Nephron progenitor cell (in vitro differentiated cells): ENCODE results near the gene KRTAP10-7.

Experiments
- DNase-seq: peaks from one replicate; pipeline ENCODE4 v3.0.0; 2021
- H3K27ac Mint-ChIP-seq: 2 replicates; pipeline ENCODE4 v1.8.0; 2021; ENCODE audit warnings: mild to moderate bottlenecking, moderate library complexity, mixed read lengths
- H3K27me3 Mint-ChIP-seq: 2 replicates; pipeline ENCODE4 v1.8.0; 2021; ENCODE audit warnings: mild to moderate bottlenecking, low read depth, mixed read lengths; ENCODE audit not compliant: poor library complexity
- H3K36me3 Mint-ChIP-seq: 2 replicates; pipeline ENCODE4 v1.8.0; 2021; ENCODE audit warnings: low read depth, mixed read lengths
- H3K4me1 Mint-ChIP-seq: 2 replicates; pipeline ENCODE4 v1.8.0; 2021; ENCODE audit warnings: mixed read lengths
- H3K4me3 Mint-ChIP-seq: 2 replicates; pipeline ENCODE4 v1.8.0; 2021; ENCODE audit warnings: mild to moderate bottlenecking, moderate library complexity, mixed read lengths
- H3K9me3 Mint-ChIP-seq: 2 replicates; pipeline ENCODE4 v1.8.0; 2021; ENCODE audit warnings: mild to moderate bottlenecking, moderate library complexity, mixed read lengths
- TF ChIP-seq, protein P1 (sequence below): fragments of 200-600 bp; sonication (generic); IDR thresholded peaks from 2 replicates; pipeline ENCODE4 v1.5.0; 2021; ENCODE audit warnings: antibody characterized with exemption

The KRTAP10-7 gene

DNA sequence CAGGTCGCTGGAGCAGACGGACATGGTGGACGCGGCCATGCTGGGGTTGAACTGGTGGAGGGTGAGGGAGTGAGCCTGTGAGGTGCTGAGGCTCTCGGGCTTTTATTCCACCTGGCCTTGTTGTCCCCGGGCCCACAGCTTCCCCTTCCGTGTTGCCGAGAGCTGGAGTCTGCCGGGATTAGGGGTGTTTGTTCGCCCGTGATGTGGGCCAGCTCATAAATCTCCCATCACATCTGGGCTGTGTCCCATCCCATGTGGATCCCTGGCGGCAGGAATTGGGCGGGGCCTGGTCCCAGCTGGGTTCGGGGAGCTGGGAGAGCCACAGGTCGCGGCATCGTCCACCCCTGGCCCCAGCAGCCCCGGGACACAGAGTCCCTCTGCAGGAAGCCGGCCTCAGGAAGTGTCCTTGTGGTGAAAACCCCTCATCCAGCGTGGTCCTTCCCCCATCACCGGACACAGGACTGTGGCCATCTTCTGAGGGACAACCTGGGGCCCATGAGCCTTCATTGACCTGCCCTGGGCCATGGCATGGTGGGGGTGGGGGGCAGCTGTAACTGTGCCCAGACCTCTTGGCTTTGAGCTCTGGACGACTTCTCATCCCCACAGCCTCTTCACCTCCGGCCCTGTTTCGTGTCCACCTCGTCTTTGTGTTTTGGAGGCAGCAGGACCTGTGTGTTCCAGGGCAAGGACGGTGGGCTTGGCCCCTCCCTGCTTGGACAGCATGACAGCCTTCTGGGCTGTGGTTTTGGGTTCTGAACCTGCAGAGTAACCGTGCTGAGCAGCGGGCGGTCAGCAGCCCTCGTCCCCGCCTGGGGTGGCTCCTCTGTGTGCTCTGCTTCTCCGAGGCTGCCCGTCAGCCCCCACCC lies 7.7 kb upstream of the KRTAP10-7 start, which contains the start of gene KRTAP10-6:
Gene KRTAP10-6 (minus strand): TSS at position 60 of the 866 bp plus-strand sequence. CDS start 21 bp downstream, at position 39.
- Mint-ChIP-seq H3K36me3 (peaks cover under 1% of the 10 kb centered on the region), H3K4me1 (peaks cover 35% of the 10 kb centered on the region), H3K9me3 (peaks cover 11% of the 10 kb centered on the region), H3K4me3 (no peak within 1 kb of the TSS), H3K27me3 (peaks cover 4% of the 10 kb centered on the region), H3K27ac (peak within 1 kb of the TSS; percentile 92)
- TF ChIP-seq, protein P1, sequence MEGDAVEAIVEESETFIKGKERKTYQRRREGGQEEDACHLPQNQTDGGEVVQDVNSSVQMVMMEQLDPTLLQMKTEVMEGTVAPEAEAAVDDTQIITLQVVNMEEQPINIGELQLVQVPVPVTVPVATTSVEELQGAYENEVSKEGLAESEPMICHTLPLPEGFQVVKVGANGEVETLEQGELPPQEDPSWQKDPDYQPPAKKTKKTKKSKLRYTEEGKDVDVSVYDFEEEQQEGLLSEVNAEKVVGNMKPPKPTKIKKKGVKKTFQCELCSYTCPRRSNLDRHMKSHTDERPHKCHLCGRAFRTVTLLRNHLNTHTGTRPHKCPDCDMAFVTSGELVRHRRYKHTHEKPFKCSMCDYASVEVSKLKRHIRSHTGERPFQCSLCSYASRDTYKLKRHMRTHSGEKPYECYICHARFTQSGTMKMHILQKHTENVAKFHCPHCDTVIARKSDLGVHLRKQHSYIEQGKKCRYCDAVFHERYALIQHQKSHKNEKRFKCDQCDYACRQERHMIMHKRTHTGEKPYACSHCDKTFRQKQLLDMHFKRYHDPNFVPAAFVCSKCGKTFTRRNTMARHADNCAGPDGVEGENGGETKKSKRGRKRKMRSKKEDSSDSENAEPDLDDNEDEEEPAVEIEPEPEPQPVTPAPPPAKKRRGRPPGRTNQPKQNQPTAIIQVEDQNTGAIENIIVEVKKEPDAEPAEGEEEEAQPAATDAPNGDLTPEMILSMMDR, result no peak
- DNase-seq, result no peak

DNA sequence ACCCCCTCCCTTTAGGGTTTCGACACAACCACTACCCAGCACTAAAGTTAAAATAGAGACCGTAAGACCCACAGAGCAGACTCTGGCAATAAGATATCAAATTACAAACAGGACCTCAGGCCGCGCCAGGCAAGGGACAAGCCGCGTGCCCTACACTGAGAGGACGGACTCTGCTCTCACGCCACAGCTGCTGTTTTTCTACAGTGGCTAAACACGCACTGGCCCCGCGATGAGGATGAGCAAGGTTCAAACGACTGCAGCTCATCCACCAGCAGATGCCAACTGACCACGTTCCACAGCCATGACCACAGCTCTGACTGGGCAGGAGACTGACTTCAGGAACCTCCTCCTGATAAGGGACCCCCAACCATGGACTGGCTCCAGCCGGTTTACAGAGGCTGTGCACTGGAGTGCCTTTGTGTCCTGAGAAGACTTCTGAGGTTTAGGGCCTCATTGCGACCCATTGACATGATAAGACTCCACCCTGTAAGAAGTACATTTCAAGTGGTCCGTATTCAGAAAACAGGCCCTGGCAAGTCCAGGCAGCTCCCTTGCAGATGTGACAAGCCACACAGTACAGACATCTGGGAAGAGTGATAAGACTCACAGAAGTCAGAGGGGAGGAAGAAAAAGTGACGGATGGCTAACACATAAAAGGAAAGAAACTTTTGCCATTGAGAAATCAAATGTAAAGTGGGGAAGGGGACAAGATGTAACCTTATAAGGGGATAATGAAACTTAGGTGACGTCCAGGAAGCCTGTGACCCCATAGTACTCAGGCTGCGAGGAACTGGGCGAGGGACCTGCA lies 6.6 kb upstream of the KRTAP10-7 start:
- peaks cover 46% of the 10 kb centered on the region for H3K4me1 Mint-ChIP-seq
- TF ChIP-seq, protein P1, result no peak
- peaks cover 18% of the 10 kb centered on the region for H3K9me3 Mint-ChIP-seq
- no peak for DNase-seq
- peak overlapping the region; percentile 82 for H3K27ac Mint-ChIP-seq
- peaks cover 11% of the 10 kb centered on the region for H3K36me3 Mint-ChIP-seq
- H3K27me3 Mint-ChIP-seq, result peaks cover 5% of the 10 kb centered on the region
- H3K4me3 Mint-ChIP-seq, result peak overlapping the region; percentile 19

DNA sequence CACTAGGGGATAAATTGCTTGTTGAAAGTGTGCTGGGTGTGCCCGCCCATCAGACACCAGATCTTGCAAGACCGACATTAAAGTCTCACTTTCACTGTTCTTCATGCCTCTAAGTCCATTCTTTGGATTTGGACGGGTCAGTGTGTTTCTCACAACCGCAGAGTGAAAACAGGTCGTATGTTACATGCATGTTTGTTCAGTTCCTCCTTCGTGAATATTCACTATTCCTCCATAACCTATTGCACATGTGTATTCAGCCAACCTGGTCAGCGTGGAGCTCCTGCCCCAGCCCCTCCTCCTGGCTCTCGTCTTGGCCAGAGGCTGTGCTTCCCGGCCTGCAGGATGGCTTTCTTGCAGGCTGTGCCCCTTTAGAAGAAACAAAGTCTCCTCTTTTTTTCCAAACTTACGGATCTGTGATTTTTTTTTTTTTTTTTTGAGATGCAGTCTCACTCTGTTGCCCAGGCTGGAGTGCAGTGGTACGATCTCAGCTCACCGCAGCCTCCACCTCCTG lies 5.9 kb upstream of the KRTAP10-7 start:
- Mint-ChIP-seq H3K4me3 (no peak overlapping the region), H3K27me3 (peaks cover 5% of the 10 kb centered on the region), H3K36me3 (peaks cover 12% of the 10 kb centered on the region), H3K27ac (no peak overlapping the region), H3K9me3 (peaks cover 23% of the 10 kb centered on the region), H3K4me1 (peaks cover 48% of the 10 kb centered on the region)
- TF ChIP-seq, protein P1, result no peak
- DNase-seq, result no peak

DNA sequence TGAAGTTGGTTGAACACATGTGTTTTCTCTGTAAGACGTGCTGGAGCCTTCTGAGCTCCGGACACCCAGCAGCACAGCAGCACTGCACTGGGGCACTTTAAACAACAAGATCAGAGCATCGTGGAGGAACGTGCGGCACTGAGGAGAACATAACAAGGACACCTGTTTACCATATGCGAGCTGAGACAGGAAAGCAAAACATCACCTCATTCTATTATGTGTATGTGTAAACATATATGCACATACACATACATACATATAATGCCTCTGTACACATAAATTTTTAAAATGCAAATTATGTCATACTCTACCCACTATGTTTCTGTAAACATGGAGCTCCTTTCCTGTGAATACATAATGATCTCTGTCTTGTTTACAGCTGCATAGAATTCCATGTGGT lies 4.9 kb upstream of the KRTAP10-7 start:
- Mint-ChIP-seq H3K27me3 (peaks cover 5% of the 10 kb centered on the region), H3K36me3 (peaks cover 12% of the 10 kb centered on the region), H3K9me3 (peaks cover 26% of the 10 kb centered on the region), H3K4me1 (peaks cover 56% of the 10 kb centered on the region), H3K27ac (no peak overlapping the region), H3K4me3 (no peak overlapping the region)
- DNase-seq, result no peak
- TF ChIP-seq, protein P1, result no peak

DNA sequence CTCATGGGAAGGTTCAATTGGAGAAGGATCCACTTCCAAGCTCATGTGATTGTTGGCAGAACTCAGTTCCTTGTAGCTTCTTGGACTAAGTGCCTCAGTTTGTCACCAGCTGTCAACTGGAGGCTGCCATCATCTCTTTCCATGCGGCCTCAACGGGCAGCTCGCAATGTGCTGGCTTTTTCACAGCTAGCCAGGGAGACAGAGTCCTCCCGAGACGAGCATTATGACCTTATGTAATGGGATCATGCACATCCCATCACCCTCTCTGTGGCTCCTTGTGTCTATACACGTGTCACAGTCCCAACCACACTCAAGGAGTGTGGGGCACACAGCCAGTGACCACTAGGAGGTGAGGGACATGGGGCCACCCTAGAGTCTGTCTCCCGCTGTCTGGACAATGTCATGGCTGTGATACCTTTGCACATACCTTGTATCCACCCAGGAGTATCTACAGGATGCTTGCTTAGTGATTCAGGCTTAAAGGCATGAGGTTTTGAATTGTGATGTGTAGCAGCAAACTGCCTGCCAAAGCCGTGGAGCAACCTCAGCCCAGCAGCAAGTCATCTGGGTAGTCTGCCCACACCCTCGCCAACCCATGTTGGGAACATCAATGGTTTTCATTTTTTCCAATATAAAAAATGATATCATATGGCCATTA lies 4.2 kb upstream of the KRTAP10-7 start:
- H3K36me3 Mint-ChIP-seq, result peaks cover 12% of the 10 kb centered on the region
- H3K27ac Mint-ChIP-seq, result no peak overlapping the region
- peaks cover 5% of the 10 kb centered on the region for H3K27me3 Mint-ChIP-seq
- H3K4me1 Mint-ChIP-seq, result peaks cover 54% of the 10 kb centered on the region
- TF ChIP-seq, protein P1, result no peak
- no peak overlapping the region for H3K4me3 Mint-ChIP-seq
- H3K9me3 Mint-ChIP-seq, result peaks cover 26% of the 10 kb centered on the region
- no peak for DNase-seq
